Kidney tubule cell (primary cell): ENCODE results near the gene BPIFA3.
"Not testable (repeated sequence)": the region's sequence is repeated elsewhere in the genome, so short reads cannot be mapped to it uniquely, and the experiment has no call there.

Experiments
- DNase-seq: peaks from one replicate; pipeline ENCODE4 v3.0.0-alpha.2; 2018; ENCODE audit warnings: low spot score

Gene BPIFA3

GRCh38 chr20:33217052-33217451 is at the start of gene BPIFA3:
BPIFA3 (plus strand) TSS chr20:33217352; CDS start chr20:33217537, 185 bp downstream.
- DNase-seq = no peak

GRCh38 chr20:33167859-33168258 is 49.3 kb upstream of the BPIFA3 start, which contains the start of gene BPIFA2:
BPIFA2 (plus strand) TSS chr20:33168159; CDS start chr20:33169146, 987 bp downstream.
- no peak for DNase-seq

- no peak for DNase-seq
These were observed 47.9 kb upstream of the BPIFA3 start for GRCh38 chr20:33169176-33169794.

- peak; percentile 6 for DNase-seq
These were observed 44.4 kb upstream of the BPIFA3 start for GRCh38 chr20:33172781-33173180.

GRCh38 chr20:33175123-33175522 is 42.0 kb upstream of the BPIFA3 start:
- DNase-seq = no peak

- no peak for DNase-seq
These were observed 41.1 kb upstream of the BPIFA3 start for GRCh38 chr20:33176101-33176500.

GRCh38 chr20:33177866-33178265 is 39.3 kb upstream of the BPIFA3 start:
- DNase-seq = no peak

- peak; percentile 64 for DNase-seq
These were observed 38.4 kb upstream of the BPIFA3 start for GRCh38 chr20:33178726-33179125.

- DNase-seq = no peak
These were observed 37.0 kb upstream of the BPIFA3 start for GRCh38 chr20:33180169-33180568.

- DNase-seq = no peak
These were observed 35.6 kb upstream of the BPIFA3 start for GRCh38 chr20:33181482-33182093.

GRCh38 chr20:33183312-33183711 is 33.8 kb upstream of the BPIFA3 start:
- no peak for DNase-seq

- not testable (repeated sequence) for DNase-seq
These were observed 32.0 kb upstream of the BPIFA3 start for GRCh38 chr20:33185031-33185590.

- DNase-seq = no peak
These were observed 29.7 kb upstream of the BPIFA3 start for GRCh38 chr20:33187491-33187890.

GRCh38 chr20:33188421-33188820 is 28.7 kb upstream of the BPIFA3 start:
- no peak for DNase-seq

- DNase-seq = no peak
These were observed 25.7 kb upstream of the BPIFA3 start for GRCh38 chr20:33191484-33191883.

GRCh38 chr20:33191955-33192354 is 25.2 kb upstream of the BPIFA3 start:
- no peak for DNase-seq

GRCh38 chr20:33192912-33193501 is 24.1 kb upstream of the BPIFA3 start:
- no peak for DNase-seq

GRCh38 chr20:33199026-33199425 is 18.1 kb upstream of the BPIFA3 start:
- no peak for DNase-seq

- DNase-seq = no peak
These were observed 14.7 kb upstream of the BPIFA3 start for GRCh38 chr20:33202451-33202850.

GRCh38 chr20:33203444-33203843 is 13.7 kb upstream of the BPIFA3 start:
- DNase-seq = no peak

- DNase-seq = peak; percentile 56
These were observed 7.4 kb upstream of the BPIFA3 start for GRCh38 chr20:33209789-33210188.

- no peak for DNase-seq
These were observed 6.8 kb upstream of the BPIFA3 start for GRCh38 chr20:33210371-33210770.

GRCh38 chr20:33211817-33212424 is 5.2 kb upstream of the BPIFA3 start:
- peak; percentile 50 for DNase-seq
